Measurements from ENCODE around the gene GRPEL1. TPM values are rescaled to one million over a fixed set of nuclear protein-coding genes. Genes with fewer than 3 reads are reported as not detected.

Gene GRPEL1
- 29.8 and 32.8 TPM in 2 replicates for polyA plus RNA-seq (2012; rRNA removed)
- polyA plus RNA-seq (2012; cell fraction: cytosol; rRNA removed) = 40.0 and 49.0 TPM in 2 replicates
- polyA plus RNA-seq (2012; cell fraction: nucleus; rRNA removed) = 13.1 and 20.5 TPM in 2 replicates

DNA sequence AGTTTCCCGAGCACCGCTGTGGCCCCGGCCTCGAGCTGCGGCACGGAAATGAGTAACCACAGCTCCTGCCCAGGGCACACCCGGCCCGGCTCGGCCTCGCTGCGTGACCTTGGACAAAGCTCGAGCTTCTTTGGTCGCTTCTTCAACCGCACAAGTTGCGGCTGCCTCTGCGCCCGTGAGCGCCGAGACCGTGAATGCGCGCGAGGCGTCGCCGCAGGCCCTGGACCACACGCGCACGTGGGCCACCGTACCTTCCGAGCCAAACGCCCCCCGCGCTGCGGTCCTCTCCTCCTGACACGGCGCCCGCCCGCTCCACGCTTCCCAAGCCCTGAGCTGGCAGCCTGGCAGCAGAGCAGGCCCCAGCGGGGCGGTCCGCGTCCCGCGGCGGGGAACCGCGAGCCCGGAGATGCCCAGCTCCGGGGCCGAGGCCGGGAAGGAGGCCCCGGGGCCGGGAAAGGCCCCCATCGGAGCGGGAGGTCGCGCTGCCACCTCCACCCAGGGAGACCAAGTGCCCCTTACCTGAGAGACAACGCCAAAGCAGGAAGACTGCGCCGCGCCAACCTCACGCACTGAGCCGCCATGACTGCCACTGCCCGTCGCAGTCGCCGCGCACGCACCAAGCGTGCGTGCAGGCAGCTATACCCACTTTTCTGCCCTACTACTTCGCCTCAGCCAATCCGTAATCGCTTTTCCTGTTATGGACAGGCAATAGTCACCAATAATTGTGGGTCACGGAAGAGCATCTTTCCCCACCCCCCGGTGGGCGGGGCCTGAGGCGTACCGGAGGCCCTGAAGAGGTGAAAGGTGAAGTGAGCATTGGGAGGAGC is at the start of gene GRPEL1:
TSS of gene GRPEL1 (minus strand) at position 613 of the 827 bp plus-strand sequence. CDS start at position 581, 32 bp downstream.
- Histone ChIP-seq H3K36me3 (replicated peaks in 1 of 2; ENCODE audit: control insufficient read depth in 1 of 2, insufficient read depth in 2 of 2, low read length in 1 of 2) (peaks cover 10 to 28% of the 10 kb centered on the region in 2 experiments), H3K9ac (peak within 1 kb of the TSS; percentile 91), H2AFZ (ENCODE audit: low read depth) (peak within 1 kb of the TSS; percentile 97), H3K27me3 (ENCODE audit: insufficient read depth) (no peaks in the 10 kb centered on the region), H3K9me3 (no peaks in the 10 kb centered on the region), H3K27ac (ENCODE audit: low read depth in 2 of 2, low read length in 1 of 2) (peak within 1 kb of the TSS; percentile 72 to 80), H3K9me2 (no peaks in the 10 kb centered on the region), H3K4me2 (peak within 1 kb of the TSS; percentile 99), H3K4me1 (ENCODE audit: control insufficient read depth in 1 of 2, insufficient read depth in 2 of 2, low read depth in 1 of 2, low read length in 1 of 2) (peaks cover 0 to 17% of the 10 kb centered on the region in 2 experiments; a peak in 2 of 4 replicates), H3K4me3 (ENCODE audit: low read depth in 2 of 2, low read length in 1 of 2) (peak within 1 kb of the TSS; percentile 86 to 91), H3F3A (replicated peaks; ENCODE audit: insufficient read depth) (no peaks in the 10 kb centered on the region), H3K79me2 (ENCODE audit: insufficient read depth) (peaks cover 51% of the 10 kb centered on the region), H4K20me1 (ENCODE audit: insufficient read depth) (peaks cover 25% of the 10 kb centered on the region)
- TF ChIP-seq NFIC (IDR thresholded peaks at IDR 0.05; ENCODE audit: borderline replicate concordance) = no peak
- peak; percentile 90 for TF ChIP-seq POLR2AphosphoS5 (IDR thresholded peaks at IDR 0.05; ENCODE audit: low read depth, low read length)
- TF ChIP-seq RCOR1 (IDR thresholded peaks at IDR 0.05; ENCODE audit: low read length) = no peak
- no peak for TF ChIP-seq JUND (IDR thresholded peaks at IDR 0.05)
- peak; percentile 65 for TF ChIP-seq NRF1 (IDR thresholded peaks at IDR 0.05; ENCODE audit: low read depth, low read length)
- TF ChIP-seq CHD2 (IDR thresholded peaks at IDR 0.05; ENCODE audit: low read length, partially characterized antibody) = peak; percentile 89
- TF ChIP-seq MEF2A (IDR thresholded peaks at IDR 0.05; ENCODE audit: borderline replicate concordance, low read depth) = no peak
- TF ChIP-seq MXI1 (IDR thresholded peaks at IDR 0.05; ENCODE audit: low read depth, low read length) = peak; percentile 96
- TF ChIP-seq, protein P1, sequence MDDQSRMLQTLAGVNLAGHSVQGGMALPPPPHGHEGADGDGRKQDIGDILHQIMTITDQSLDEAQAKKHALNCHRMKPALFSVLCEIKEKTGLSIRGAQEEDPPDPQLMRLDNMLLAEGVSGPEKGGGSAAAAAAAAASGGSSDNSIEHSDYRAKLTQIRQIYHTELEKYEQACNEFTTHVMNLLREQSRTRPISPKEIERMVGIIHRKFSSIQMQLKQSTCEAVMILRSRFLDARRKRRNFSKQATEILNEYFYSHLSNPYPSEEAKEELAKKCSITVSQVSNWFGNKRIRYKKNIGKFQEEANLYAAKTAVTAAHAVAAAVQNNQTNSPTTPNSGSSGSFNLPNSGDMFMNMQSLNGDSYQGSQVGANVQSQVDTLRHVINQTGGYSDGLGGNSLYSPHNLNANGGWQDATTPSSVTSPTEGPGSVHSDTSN (IDR thresholded peaks at IDR 0.05) = peak; percentile 99
- TF ChIP-seq, protein P2, sequence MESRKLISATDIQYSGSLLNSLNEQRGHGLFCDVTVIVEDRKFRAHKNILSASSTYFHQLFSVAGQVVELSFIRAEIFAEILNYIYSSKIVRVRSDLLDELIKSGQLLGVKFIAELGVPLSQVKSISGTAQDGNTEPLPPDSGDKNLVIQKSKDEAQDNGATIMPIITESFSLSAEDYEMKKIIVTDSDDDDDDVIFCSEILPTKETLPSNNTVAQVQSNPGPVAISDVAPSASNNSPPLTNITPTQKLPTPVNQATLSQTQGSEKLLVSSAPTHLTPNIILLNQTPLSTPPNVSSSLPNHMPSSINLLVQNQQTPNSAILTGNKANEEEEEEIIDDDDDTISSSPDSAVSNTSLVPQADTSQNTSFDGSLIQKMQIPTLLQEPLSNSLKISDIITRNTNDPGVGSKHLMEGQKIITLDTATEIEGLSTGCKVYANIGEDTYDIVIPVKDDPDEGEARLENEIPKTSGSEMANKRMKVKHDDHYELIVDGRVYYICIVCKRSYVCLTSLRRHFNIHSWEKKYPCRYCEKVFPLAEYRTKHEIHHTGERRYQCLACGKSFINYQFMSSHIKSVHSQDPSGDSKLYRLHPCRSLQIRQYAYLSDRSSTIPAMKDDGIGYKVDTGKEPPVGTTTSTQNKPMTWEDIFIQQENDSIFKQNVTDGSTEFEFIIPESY (IDR thresholded peaks at IDR 0.05; ENCODE audit: borderline replicate concordance, low read depth) = no peak
- peak; percentile 79 for TF ChIP-seq ELF1 (IDR thresholded peaks at IDR 0.05)
- TF ChIP-seq GABPA (IDR thresholded peaks at IDR 0.05; ENCODE audit: low read depth) = peak; percentile 45; the same call in 1 of the 2 replicates
- TF ChIP-seq, protein P3, sequence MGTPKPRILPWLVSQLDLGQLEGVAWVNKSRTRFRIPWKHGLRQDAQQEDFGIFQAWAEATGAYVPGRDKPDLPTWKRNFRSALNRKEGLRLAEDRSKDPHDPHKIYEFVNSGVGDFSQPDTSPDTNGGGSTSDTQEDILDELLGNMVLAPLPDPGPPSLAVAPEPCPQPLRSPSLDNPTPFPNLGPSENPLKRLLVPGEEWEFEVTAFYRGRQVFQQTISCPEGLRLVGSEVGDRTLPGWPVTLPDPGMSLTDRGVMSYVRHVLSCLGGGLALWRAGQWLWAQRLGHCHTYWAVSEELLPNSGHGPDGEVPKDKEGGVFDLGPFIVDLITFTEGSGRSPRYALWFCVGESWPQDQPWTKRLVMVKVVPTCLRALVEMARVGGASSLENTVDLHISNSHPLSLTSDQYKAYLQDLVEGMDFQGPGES (IDR thresholded peaks at IDR 0.05; ENCODE audit: low read depth, low read length) = peak; percentile 51; the same call in 1 of the 2 replicates
- TF ChIP-seq RFX5 (IDR thresholded peaks at IDR 0.05; ENCODE audit: low read length) = peak; percentile 87
- TF ChIP-seq GATA2 (CRISPR knock-in tag; IDR thresholded peaks at IDR 0.05) = no peak
- TF ChIP-seq TAF1 (IDR thresholded peaks at IDR 0.05; ENCODE audit: borderline replicate concordance, low read depth, low read length) = 0 out of 2 replicates have a peak, but pooled peaks have one; percentile 53
- TF ChIP-seq, protein P4, sequence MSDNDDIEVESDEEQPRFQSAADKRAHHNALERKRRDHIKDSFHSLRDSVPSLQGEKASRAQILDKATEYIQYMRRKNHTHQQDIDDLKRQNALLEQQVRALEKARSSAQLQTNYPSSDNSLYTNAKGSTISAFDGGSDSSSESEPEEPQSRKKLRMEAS (IDR thresholded peaks at IDR 0.05; ENCODE audit: low read depth) = peak; percentile 83
- TF ChIP-seq YY1 (IDR thresholded peaks at IDR 0.05; ENCODE audit: low read depth) = peak; percentile 89
- peak; percentile 99 for DNase-seq
- ChIA-PET POLR2A (interaction anchor here (0.5 to 2.2 kb wide), 9 partner anchors 9 to 394 kb away, joined by 3 to 14 read pairs (median 3); partner anchors contain the start of genes TADA2B and TBC1D14), CTCF (interaction anchor here (0.6 to 9.1 kb wide), 14 partner anchors 15 to 347 kb away, joined by 3 to 80 read pairs (median 5); partner anchors contain the start of gene TADA2B)
- WGBS (ENCODE audit: low lambda C conversion rate) = 0% methylated on average over 23 of the region's 81 CpGs

Data from SK-N-SH (cell line).